GM20000 (cell line): ENCODE results near the gene NT5DC3.

Source experiments
- DNase-seq: peaks from one replicate; pipeline ENCODE4 v3.0.0; 2012; ENCODE audit warnings: low spot score
- CTCF ChIP-seq: IDR thresholded peaks from 2 replicates; pipeline ENCODE4 v1.5.1; 2012; ENCODE audit warnings: mild to moderate bottlenecking, control low read depth; ENCODE audit errors: extremely low read depth, missing control alignments

NT5DC3 gene

DNA sequence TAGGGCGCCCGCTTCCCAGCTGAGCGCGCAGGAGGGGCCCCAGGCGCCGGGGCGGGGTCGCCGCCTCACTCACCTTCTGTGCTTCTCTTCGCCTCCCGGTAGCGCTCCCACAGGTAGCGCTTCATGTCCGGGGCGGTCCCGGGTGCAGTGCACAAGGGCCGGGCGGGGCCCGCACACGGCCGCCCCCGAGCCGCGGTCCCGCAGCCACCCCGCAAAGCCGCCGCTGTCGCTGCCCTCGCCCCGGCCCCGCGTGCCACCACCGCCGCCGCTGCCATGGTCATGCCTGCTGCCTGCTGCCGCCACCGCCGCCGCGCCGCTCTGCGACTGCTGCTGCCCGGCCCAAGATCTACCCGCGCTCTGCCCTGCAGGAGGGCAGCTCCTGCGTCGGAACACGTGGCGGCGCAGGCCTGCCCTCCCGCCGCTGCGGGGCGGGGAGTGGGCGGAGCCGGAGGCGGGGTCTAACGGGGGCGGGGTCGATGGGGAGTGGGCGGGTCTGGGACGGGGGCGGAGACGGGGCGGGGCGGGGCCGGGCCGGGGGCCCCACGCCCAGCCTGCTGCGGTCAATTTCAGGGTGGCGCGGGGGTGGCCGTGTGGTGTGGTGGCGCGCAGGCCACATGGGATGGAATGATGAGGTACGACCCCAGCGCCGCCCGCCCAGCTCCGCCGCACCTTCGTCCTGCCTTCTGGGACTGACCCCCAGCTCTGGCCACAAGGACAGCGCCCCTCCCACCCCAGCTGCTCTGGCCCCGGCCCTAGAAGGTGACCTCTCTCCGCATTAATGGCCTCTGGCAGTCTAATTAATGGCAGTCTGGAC lies at the start of gene NT5DC3:
Gene NT5DC3, minus strand, starts transcription at position 359 of the 814 bp plus-strand sequence. Its CDS starts 78 bp downstream, at position 281.
- peak; percentile 95 for DNase-seq
- no peak for TF ChIP-seq CTCF

GRCh38 chr12:103887738-103888137 lies 46.7 kb upstream of the NT5DC3 start:
- DNase-seq: no peak
- no peak for TF ChIP-seq CTCF

- no peak for DNase-seq
- TF ChIP-seq CTCF: no peak
Measured at GRCh38 chr12:103886195-103886797, 45.3 kb upstream of the NT5DC3 start.

DNA sequence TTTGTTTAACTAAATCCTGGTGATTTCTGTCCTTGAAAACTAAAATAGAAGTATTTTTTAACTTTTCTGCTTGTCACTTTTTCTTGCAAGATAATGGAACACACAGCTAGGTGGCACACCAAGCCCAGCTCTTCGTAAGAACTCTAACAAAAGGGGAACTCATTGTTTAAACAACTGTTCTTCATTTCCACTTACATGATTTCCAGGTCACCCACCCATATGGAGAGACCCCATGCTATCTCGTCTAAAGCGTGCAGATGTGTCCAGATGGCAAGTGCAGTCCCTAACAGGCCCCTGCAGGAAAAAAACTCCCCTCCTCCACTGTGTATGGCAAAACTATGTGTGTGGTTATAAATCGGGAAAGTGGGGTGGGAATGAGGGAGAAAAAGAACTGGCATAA lies 43.3 kb upstream of the NT5DC3 start:
- peak; percentile 28 for TF ChIP-seq CTCF
- DNase-seq: peak; percentile 65

DNA sequence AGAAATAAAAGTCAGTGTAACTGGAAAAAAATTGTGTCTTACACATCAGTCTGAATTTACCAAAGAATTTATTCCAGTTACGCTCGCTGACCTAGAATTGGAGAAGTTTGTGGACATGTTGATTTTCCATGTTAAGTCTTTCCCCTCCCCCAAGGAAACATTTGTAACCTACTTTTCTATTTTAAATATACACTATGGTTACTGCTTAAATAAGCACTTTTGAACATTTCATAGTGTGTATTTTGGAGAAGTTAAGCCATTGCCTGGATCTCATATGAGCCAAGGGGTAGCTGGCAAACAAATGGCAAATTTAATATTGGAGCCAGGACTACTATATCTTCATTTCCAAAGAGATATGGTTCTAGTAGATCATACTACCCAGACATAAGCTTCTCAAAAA lies 42.9 kb upstream of the NT5DC3 start:
- no peak for TF ChIP-seq CTCF
- DNase-seq: no peak

- peak; percentile 39 for DNase-seq
- TF ChIP-seq CTCF: no peak
Measured at GRCh38 chr12:103882861-103883596, 42.0 kb upstream of the NT5DC3 start.

DNA sequence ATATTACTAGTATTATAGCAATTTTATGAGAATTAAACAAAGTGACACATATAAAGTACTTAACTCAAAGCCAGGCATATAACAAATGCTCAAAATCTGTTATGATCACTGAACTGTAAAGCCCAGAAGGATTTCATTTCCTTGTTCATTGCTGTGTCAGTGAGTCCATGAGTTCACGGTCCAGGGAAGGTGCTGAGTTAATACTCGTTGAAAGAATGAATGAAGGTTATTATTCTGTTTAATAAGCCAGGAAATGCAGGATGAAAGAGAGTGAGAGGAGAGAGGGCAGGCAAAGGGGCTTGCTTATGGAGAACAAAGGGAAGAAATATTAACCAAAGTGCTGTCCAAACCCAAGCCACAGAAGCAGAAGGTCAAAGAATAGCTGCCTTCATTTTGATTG lies 40.2 kb upstream of the NT5DC3 start:
- no peak for TF ChIP-seq CTCF
- peak; percentile 28 for DNase-seq
